MCF 10A (cell line): ENCODE results near the gene PRSS50. TPM values are rescaled to one million over a fixed set of nuclear protein-coding genes. Genes with fewer than 3 reads are reported as not detected.

Experiments used
- BruUV-seq: library from RNA; stranded (reverse); fragments of 400-500 nt; replicated peaks from 2 replicates; lab custom pipeline; 2021; lab: Mats Ljungman, UMichigan
- CTCF ChIA-PET: fragments of 300-600 bp; sonication (Branson Sonifier 250); formaldehyde crosslinking; extraction: SDS; loops from one replicate; lab custom pipeline; 2021; ENCODE audit warnings: antibody characterized with exemption, inconsistent platforms; lab: Yijun Ruan, JAX
- POLR2A ChIA-PET: fragments of 300-600, 350-650 bp; sonication (Branson Sonifier 250); formaldehyde crosslinking; extraction: SDS; loops from one replicate; lab custom pipeline; 2020; ENCODE audit warnings: antibody characterized with exemption, inconsistent platforms; lab: Yijun Ruan, JAX
- DNase-seq: peaks from one replicate; pipeline ENCODE4 v3.0.0-alpha.2; 2018; ENCODE audit not compliant: unreplicated experiment
- H3K27ac Mint-ChIP-seq: one replicate; pipeline ENCODE4 v1.8.0; 2022; ENCODE audit warnings: mild to moderate bottlenecking, low read depth, mixed read lengths; ENCODE audit not compliant: unreplicated experiment
- H3K27me3 Mint-ChIP-seq: one replicate; pipeline ENCODE4 v1.8.0; 2022; ENCODE audit warnings: mixed read lengths; ENCODE audit not compliant: insufficient read depth, unreplicated experiment
- H3K36me3 Mint-ChIP-seq: one replicate; pipeline ENCODE4 v1.8.0; 2022; ENCODE audit warnings: mild to moderate bottlenecking, moderate library complexity, mixed read lengths; ENCODE audit not compliant: insufficient read depth, unreplicated experiment
- H3K4me1 Mint-ChIP-seq: one replicate; pipeline ENCODE4 v1.8.0; 2022; ENCODE audit warnings: mixed read lengths; ENCODE audit not compliant: insufficient read depth, unreplicated experiment
- H3K4me3 Mint-ChIP-seq: one replicate; pipeline ENCODE4 v1.8.0; 2022; ENCODE audit warnings: mild to moderate bottlenecking, moderate library complexity, mixed read lengths; ENCODE audit not compliant: unreplicated experiment
- H3K9me3 Mint-ChIP-seq: one replicate; pipeline ENCODE4 v1.8.0; 2022; ENCODE audit warnings: mixed read lengths; ENCODE audit not compliant: unreplicated experiment
- intact Hi-C: fragments of 100-400 bp; cut with micrococcal nuclease; formaldehyde crosslinking; loops from 2 replicates; pipeline ENCODE4 v1.14.1; 2022
- total RNA-seq: library from RNA; stranded (reverse); gene quantifications from 2 replicates; pipeline ENCODE4 v1.2.3, GENCODE V29; 2022
- TF ChIP-seq, protein P1 (sequence below): fragments of 200-600 bp; IDR thresholded peaks from one replicate; pipeline ENCODE4 v1.8.0; 2022; ENCODE audit warnings: antibody characterized with exemption, mild to moderate bottlenecking; ENCODE audit not compliant: unreplicated experiment

The PRSS50 gene
- total RNA-seq, 1 experiment from 2014 or later = not detected

DNA sequence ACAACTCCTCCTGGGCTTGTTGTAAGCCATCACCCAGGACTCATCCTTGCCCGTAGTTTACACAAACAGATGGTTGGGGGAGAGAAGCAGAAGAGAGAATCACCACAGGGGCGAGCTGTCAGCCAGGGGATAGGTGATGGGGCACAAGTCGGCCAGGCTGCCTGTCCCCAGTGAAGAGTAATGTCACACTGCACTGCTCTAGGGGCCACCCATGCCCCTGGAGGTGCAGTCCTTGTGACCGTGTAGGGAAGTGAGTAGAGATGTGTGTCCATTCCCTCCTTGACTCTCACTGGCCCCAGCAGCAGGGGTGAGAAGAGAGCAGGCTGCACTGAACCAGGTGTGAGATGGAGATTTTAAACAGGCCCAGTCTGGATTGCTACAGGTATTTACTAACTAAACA, 17.1 kb upstream of the PRSS50 start:
- ChIA-PET POLR2A (no interaction called here), CTCF (no interaction called here)
- intact Hi-C loops = no loop called here
- Mint-ChIP-seq H3K9me3 (no peaks in the 10 kb centered on the region), H3K36me3 (no peaks in the 10 kb centered on the region), H3K27me3 (peaks cover 48% of the 10 kb centered on the region), H3K27ac (no peak overlapping the region), H3K4me1 (no peaks in the 10 kb centered on the region), H3K4me3 (no peak overlapping the region)
- no TSS peak for BruUV-seq
- DNase-seq = no peak
- TF ChIP-seq, protein P1, sequence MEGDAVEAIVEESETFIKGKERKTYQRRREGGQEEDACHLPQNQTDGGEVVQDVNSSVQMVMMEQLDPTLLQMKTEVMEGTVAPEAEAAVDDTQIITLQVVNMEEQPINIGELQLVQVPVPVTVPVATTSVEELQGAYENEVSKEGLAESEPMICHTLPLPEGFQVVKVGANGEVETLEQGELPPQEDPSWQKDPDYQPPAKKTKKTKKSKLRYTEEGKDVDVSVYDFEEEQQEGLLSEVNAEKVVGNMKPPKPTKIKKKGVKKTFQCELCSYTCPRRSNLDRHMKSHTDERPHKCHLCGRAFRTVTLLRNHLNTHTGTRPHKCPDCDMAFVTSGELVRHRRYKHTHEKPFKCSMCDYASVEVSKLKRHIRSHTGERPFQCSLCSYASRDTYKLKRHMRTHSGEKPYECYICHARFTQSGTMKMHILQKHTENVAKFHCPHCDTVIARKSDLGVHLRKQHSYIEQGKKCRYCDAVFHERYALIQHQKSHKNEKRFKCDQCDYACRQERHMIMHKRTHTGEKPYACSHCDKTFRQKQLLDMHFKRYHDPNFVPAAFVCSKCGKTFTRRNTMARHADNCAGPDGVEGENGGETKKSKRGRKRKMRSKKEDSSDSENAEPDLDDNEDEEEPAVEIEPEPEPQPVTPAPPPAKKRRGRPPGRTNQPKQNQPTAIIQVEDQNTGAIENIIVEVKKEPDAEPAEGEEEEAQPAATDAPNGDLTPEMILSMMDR = no peak

DNA sequence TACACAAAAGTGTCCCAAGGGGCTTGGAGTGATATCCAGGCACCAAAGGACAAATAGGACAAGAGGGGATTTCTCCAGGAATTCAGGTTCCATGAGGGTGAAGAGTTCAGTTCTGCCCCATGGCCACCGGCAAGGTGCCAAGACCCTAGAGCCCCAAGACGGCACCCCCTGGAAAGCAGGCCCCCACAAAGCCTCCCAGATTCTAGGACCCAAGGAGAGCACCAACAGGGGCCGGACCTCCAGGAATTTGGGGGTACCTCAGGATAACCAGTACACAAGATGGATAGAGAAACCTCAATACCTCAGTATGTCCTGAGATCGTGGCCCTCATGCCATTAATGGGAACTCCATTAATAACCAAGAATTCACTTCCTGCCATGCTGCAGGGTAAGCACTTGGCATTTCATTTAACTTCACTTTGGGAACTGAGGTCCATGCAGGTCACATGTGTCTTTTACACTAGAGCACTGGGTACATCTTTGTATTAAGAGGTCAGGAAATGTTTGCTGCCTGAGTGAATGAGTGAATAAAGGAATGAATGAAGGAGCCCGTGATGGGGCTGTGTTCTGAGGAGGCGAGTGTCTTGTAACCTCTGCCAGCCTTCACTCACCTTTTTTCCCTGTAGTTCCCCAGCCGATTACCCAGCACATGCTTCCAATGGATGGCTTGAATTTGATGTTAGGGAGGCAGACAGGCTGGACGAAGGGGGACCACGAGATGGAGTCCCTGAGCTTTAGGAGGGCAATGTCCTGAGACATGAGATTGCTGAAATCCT, 15.5 kb upstream of the PRSS50 start:
- POLR2A ChIA-PET = no interaction called here

DNA sequence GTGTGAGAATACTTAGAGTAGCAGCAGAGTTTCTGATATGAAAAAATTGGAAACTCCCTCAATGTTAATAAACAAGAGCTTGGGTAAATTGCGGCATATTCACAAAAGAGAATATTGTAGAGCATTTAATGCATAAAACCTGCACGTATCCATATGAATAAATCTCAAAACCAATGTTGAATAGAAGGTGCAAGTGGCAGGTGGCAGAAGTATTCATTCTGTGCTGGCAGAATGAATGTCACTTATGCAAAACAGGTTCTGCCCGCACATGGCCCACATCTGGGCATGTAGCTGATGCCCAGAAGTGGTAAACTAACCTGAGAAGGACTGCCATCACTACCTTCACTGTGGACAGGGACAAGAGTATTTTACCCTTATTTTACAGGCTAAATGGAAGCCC, 14.1 kb upstream of the PRSS50 start:
- no peaks in the 10 kb centered on the region for H3K4me1 Mint-ChIP-seq
- no peak for DNase-seq
- H3K4me3 Mint-ChIP-seq = no peak overlapping the region
- TF ChIP-seq, protein P1 = no peak
- H3K27ac Mint-ChIP-seq = no peak overlapping the region
- intact Hi-C loops = no loop called here
- POLR2A ChIA-PET = interaction anchor here (0.6 kb wide), 1 partner anchor 430 kb away, joined by 4 read pairs; no protein-coding TSS in a partner anchor
- BruUV-seq = no TSS peak
- CTCF ChIA-PET = no interaction called here
- no peaks in the 10 kb centered on the region for H3K9me3 Mint-ChIP-seq
- no peaks in the 10 kb centered on the region for H3K36me3 Mint-ChIP-seq
- peaks cover 40% of the 10 kb centered on the region for H3K27me3 Mint-ChIP-seq

More for the DNA sequence above, 15.5 kb upstream of the PRSS50 start:
- peaks cover 52% of the 10 kb centered on the region for H3K27me3 Mint-ChIP-seq
- peak; percentile 19 for DNase-seq
- TF ChIP-seq, protein P1 = no peak
- H3K36me3 Mint-ChIP-seq = no peaks in the 10 kb centered on the region
- H3K4me1 Mint-ChIP-seq = no peaks in the 10 kb centered on the region
- BruUV-seq = no TSS peak
- H3K9me3 Mint-ChIP-seq = no peaks in the 10 kb centered on the region
- CTCF ChIA-PET = no interaction called here
- no peak overlapping the region for H3K4me3 Mint-ChIP-seq
- intact Hi-C loops = no loop called here
- no peak overlapping the region for H3K27ac Mint-ChIP-seq

DNA sequence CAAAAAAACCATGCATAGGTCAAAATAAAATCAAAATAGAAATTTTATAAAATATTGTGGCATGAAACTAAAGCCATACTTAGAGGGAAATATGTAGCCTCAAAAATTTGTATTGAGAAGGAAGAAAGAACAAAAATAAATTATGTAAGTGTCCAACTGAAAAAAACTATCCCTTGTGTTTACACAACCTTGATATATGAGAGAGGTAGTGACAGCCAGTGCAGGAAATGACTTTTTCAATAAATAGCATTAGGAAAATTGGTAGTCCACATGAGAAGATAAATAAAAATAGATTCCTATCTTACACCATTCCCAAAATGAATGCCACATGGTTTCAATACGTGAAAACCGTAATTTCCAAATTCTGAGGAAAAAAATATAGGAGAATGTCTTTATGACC, 13.2 kb upstream of the PRSS50 start:
- DNase-seq = no peak
- Mint-ChIP-seq H3K27ac (no peak overlapping the region), H3K9me3 (no peaks in the 10 kb centered on the region), H3K4me3 (no peak overlapping the region), H3K36me3 (no peaks in the 10 kb centered on the region), H3K4me1 (no peaks in the 10 kb centered on the region), H3K27me3 (peaks cover 50% of the 10 kb centered on the region)
- TF ChIP-seq, protein P1 = no peak
- ChIA-PET CTCF (no interaction called here), POLR2A (no interaction called here)
- BruUV-seq = no TSS peak
- intact Hi-C loops = no loop called here
